Loucy (cell line): ENCODE data around the gene STPG3.

Experiments
- CTCF ChIP-seq: fragments of 200-600 bp; sonication (generic); conservative IDR thresholded peaks from 2 replicates; pipeline ENCODE4 v1.5.1; 2014; ENCODE audit warnings: mild to moderate bottlenecking, antibody characterized with exemption, low read length
- EZH2phosphoT487 ChIP-seq: fragments of 200-600 bp; IDR thresholded peaks from 2 replicates; pipeline ENCODE4 v1.6.1; 2018; ENCODE audit warnings: antibody characterized with exemption, mild to moderate bottlenecking, moderate library complexity, borderline replicate concordance

- no peak for TF ChIP-seq CTCF
- TF ChIP-seq EZH2phosphoT487, result no peak
These were observed 27.9 kb downstream of the STPG3 start for GRCh38 chr9:137278721-137279711.
